Inflammatory macrophage (primary cell): Measurements from ENCODE around the gene PCDHGA12.
A peak's percentile ranks its signal among the peaks of the same experiment; 100 is the strongest.

Experiments
- DNase-seq, 2 donors: peaks; one replicate each; pipeline ENCODE4 v3.0.0-alpha.2; 2020 to 2022

PCDHGA12 gene

DNA sequence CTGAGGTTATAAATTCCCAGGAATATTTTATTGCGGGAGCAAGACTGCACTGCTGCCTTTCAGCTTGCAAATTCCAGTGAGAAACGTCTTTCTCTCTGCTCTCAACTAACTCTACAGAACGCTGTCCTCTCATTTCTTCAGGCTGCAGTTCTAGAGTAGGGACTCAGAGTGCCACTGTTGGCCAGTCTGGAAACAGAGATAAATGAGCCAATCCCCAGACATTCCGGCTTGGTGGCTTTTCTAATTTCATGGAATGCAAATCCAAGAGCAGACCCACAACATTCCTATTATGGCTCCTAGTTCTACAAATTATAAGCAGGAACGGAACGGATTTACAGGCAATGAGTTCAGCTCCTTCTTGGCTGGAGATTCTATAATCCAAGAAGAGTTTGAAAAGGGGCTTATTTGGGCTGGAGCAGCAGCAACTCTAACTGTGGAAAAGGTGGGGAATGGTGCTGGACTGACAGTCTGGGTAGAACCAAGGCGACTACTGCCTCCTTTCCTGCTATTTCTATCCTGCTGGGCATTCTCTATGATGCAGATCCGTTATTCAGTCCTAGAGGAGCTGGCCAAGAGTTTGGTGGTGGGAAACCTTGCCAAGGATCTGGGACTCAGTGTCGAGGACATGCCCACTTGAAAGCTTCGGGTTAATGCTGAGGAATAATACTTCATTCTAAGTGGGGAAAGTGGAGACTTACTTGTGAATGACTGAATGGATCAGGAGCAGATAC, 9.3 kb downstream of the PCDHGA12 start:
- no peak for DNase-seq

DNA sequence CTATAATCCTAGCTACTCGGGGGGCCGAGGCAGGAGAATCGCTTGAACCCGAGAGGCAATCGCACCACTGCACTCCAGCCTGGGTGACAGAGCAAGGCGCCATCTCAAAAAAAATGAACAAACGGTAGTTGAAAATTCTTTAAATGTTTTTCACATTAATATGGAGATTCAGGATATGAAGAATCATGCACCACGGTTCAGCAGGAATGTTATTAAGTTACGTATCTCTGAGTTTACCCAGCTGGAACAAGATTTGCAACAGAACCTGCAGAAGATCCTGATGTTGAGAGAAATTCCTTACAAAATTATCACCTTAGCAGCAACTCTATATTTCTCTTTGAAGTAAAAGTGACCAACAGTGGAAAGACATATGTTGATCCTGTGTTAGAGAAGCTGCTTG, 10.0 kb downstream of the PCDHGA12 start:
- DNase-seq, result no peak

DNA sequence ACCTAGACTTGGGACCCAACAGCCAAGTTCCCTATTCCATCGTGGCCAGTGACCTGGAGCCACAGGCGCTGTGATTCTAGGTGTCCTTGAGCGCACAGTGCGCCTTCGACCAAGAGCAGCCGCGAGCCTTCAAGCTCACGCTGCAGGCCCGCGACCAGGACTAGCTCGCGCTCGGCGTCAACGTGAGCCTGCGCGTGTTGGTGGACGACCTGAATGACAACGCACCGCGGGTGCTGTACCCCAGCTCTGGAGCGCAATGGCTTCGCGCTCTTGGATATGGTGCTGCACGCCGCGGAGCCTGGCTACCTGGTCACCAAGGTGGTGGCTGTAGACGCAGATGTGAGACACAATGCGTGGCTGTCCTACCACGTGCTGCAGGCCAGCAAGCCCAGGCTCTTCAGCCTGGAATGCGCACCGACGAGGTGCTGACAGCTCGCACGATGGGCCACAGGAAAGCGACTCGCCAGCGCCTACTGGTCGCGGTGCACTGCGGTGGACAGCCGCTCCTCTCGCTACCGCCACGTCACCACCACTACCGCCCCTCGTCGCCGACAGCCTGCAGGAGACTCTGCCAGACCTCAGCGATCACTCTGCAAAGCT, 11.4 kb downstream of the PCDHGA12 start:
- no peak for DNase-seq

DNA sequence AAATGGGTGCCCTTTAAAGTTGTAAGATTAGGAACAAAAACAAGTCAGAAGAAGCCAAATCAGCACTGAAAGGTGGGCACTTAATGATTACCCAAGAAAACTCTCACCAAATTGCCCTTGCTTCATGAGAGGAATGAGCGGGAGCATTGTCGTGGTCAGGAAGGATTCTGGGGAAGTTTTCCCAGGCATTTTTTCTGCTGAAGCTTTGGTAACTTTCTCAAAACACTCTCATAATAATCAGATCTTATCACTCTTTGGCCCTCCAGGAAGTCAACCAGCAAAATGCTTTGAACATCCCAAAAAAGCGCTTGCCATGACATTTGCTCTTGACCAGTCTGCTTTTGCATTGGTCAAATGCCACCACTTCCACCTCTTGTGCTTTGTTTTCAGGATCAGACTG, 35.0 kb downstream of the PCDHGA12 start:
- DNase-seq, result no peak

DNA sequence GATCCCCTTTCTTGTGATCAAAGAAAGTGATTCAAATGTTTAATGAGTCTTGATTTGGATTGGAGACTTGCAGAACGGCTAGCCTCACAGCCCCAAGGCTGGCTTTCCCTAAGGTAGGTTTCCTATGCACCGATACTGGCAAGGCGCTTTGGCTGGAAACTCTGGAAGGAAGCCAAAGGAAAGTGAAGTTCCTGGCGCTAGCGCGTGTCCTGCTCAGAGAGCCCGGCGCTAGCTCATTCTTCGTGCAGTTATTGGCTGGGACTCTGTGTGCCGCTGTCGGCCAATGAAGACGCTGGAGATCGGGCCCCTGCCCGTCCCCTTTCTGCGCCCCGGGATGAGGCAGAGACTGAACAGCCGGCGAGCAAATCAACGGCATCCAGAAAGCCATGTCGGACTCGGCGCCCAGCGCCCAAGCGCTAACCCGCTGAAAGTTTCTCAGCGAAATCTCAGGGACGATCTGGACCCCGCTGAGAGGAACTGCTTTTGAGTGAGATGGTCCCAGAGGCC, 45.4 kb downstream of the PCDHGA12 start, which contains the start of gene PCDHGC3:
Gene PCDHGC3 (plus strand): TSS at position 342 of the 507 bp plus-strand sequence. CDS start 151 bp downstream, at position 493.
- peak; percentile 65 to 84 for DNase-seq

DNA sequence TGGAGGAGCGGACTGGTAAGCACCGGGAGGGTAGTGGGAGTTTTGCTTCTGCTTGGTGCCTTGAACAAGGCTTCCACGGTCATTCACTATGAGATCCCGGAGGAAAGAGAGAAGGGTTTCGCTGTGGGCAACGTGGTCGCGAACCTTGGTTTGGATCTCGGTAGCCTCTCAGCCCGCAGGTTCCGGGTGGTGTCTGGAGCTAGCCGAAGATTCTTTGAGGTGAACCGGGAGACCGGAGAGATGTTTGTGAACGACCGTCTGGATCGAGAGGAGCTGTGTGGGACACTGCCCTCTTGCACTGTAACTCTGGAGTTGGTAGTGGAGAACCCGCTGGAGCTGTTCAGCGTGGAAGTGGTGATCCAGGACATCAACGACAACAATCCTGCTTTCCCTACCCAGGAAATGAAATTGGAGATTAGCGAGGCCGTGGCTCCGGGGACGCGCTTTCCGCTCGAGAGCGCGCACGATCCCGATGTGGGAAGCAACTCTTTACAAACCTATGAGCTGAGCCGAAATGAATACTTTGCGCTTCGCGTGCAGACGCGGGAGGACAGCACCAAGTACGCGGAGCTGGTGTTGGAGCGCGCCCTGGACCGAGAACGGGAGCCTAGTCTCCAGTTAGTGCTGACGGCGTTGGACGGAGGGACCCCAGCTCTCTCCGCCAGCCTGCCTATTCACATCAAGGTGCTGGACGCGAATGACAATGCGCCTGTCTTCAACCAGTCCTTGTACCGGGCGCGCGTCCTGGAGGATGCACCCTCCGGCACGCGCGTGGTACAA, 46.0 kb downstream of the PCDHGA12 start:
- DNase-seq, result peak; percentile 21 to 51

DNA sequence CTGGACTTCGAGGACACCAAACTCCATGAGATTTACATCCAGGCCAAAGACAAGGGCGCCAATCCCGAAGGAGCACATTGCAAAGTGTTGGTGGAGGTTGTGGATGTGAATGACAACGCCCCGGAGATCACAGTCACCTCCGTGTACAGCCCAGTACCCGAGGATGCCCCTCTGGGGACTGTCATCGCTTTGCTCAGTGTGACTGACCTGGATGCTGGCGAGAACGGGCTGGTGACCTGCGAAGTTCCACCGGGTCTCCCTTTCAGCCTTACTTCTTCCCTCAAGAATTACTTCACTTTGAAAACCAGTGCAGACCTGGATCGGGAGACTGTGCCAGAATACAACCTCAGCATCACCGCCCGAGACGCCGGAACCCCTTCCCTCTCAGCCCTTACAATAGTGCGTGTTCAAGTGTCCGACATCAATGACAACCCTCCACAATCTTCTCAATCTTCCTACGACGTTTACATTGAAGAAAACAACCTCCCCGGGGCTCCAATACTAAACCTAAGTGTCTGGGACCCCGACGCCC, 46.8 kb downstream of the PCDHGA12 start:
- no peak for DNase-seq

DNA sequence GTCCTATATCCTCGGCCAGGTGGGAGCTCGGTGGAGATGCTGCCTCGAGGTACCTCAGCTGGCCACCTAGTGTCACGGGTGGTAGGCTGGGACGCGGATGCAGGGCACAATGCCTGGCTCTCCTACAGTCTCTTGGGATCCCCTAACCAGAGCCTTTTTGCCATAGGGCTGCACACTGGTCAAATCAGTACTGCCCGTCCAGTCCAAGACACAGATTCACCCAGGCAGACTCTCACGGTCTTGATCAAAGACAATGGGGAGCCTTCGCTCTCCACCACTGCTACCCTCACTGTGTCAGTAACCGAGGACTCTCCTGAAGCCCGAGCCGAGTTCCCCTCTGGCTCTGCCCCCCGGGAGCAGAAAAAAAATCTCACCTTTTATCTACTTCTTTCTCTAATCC, 47.5 kb downstream of the PCDHGA12 start:
- no peak for DNase-seq

DNA sequence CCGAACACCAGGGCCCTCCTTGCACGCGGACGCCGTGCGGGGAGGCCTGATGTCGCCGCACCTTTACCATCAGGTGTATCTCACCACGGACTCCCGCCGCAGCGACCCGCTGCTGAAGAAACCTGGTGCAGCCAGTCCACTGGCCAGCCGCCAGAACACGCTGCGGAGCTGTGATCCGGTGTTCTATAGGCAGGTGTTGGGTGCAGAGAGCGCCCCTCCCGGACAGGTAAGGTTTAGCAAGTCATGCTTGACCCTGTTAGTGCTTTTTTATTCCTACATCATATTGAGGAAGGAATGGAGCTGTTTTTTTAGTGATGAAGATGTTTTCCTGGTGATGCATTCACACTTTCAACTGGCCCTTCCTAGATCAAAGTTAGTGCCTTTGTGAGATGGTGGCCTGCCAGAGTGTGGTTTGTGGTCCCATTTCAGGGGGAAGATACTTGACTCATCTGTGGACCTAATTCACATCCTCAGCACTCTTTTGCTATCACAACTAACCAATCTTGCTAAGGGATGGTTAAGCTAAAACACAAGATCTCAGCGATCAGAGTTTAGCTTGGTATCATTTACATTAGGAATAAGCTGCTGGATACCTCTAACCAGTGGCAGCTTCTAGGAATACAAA, 48.1 kb downstream of the PCDHGA12 start:
- no peak for DNase-seq

DNA sequence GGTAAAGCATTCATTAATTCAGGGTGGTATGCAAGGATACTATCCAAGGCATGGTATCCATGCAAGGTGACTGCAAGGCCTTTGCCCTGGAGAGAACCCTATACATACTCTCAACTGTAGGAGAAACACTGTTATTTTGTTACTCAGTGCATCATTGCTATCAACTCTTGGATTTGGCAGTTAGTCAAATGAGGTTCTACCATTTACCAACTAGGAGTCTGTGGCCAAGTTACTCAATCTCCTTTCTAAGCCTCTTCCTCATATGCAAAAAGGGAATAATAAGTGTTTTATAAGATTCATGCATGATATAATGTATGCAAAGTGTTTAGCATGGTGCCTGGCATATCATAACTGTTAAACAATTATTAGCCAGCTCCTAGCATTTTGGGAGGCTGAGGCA, 49.5 kb downstream of the PCDHGA12 start:
- DNase-seq, result peak; percentile 28 to 50
